DOHH2 (cell line): Measurements from ENCODE around the gene TTF1.
"Not testable (repeated sequence)": the region's sequence is repeated elsewhere in the genome, so short reads cannot be mapped to it uniquely, and the experiment has no call there.

Source experiments
- H3F3A ChIP-seq: fragments of 200-600 bp; sonication (generic), shearing (Covaris generic); 2 replicates; pipeline ENCODE4 v1.6.0; 2016; ENCODE audit warnings: antibody characterized with exemption, mild to moderate bottlenecking; ENCODE audit not compliant: control insufficient read depth, insufficient read depth
- H3K27ac ChIP-seq: fragments of 200-600 bp; sonication (generic); 2 replicates; pipeline ENCODE4 v1.5.1; 2014; ENCODE audit warnings: low read depth, mild to moderate bottlenecking, low read length, moderate library complexity
- H3K27me3 ChIP-seq: fragments of 200-600 bp; sonication (generic); 2 replicates; pipeline ENCODE4 v1.6.1; 2014; ENCODE audit warnings: mild to moderate bottlenecking, low read length, mixed read lengths; ENCODE audit not compliant: control insufficient read depth
- H3K36me3 ChIP-seq: fragments of 200-600 bp; sonication (generic); 2 replicates; pipeline ENCODE4 v1.6.1; 2014; ENCODE audit warnings: mild to moderate bottlenecking, low read length, moderate library complexity, mixed read lengths; ENCODE audit not compliant: control insufficient read depth
- H3K4me1 ChIP-seq: fragments of 200-600 bp; sonication (generic); 2 replicates; pipeline ENCODE4 v1.6.1; 2014; ENCODE audit warnings: mild to moderate bottlenecking, low read length, mixed read lengths; ENCODE audit not compliant: control insufficient read depth
- H3K4me2 ChIP-seq: fragments of 200-600 bp; sonication (generic); 2 replicates; pipeline ENCODE4 v1.6.0; 2014; ENCODE audit warnings: mild to moderate bottlenecking, low read length, moderate library complexity
- H3K4me3 ChIP-seq: fragments of 200-600 bp; sonication (generic); 2 replicates; pipeline ENCODE4 v1.5.1; 2014; ENCODE audit warnings: mild to moderate bottlenecking, low read length, mixed read lengths
- H3K79me2 ChIP-seq: fragments of 200-600 bp; sonication (generic); 2 replicates; pipeline ENCODE4 v1.6.1; 2014; ENCODE audit warnings: mild to moderate bottlenecking, low read length, mixed read lengths; ENCODE audit not compliant: control insufficient read depth
- H3K9me2 ChIP-seq: fragments of 200-600 bp; sonication (generic); replicated peaks from 2 replicates; pipeline ENCODE4 v1.6.1; 2014; ENCODE audit warnings: mild to moderate bottlenecking, low read length, mixed read lengths; ENCODE audit not compliant: control insufficient read depth
- H3K9me3 ChIP-seq: fragments of 200-600 bp; sonication (generic); 2 replicates; pipeline ENCODE4 v1.6.1; 2014; ENCODE audit warnings: antibody characterized with exemption, low read length, mixed read lengths; ENCODE audit not compliant: control insufficient read depth, insufficient read depth
- H4K20me1 ChIP-seq: fragments of 200-600 bp; sonication (generic); 2 replicates; pipeline ENCODE4 v1.6.0; 2014; ENCODE audit warnings: low read depth, mild to moderate bottlenecking, antibody characterized with exemption, low read length, moderate library complexity; ENCODE audit not compliant: control insufficient read depth, insufficient read depth
- EZH2phosphoT487 ChIP-seq: fragments of 200-600 bp; sonication (generic); IDR thresholded peaks from 2 replicates; pipeline ENCODE4 v1.6.1; 2017; ENCODE audit warnings: borderline replicate concordance, mild to moderate bottlenecking, antibody characterized with exemption, low read length, moderate library complexity, mixed read lengths
- TF ChIP-seq, protein P1 (sequence below): fragments of 200-600 bp; sonication (generic); IDR thresholded peaks from one replicate; pipeline ENCODE4 v1.5.1; 2014; ENCODE audit warnings: antibody characterized with exemption, mild to moderate bottlenecking, low read depth, low read length; ENCODE audit not compliant: poor library complexity, severe bottlenecking

Gene TTF1

GRCh38 chr9:132377769-132378168 lies 28.9 kb downstream of the TTF1 start:
- not testable (repeated sequence) for H3K9me3 ChIP-seq
- peaks cover 72% of the 10 kb centered on the region for H3K36me3 ChIP-seq

GRCh38 chr9:132372177-132373095 lies 34.2 kb downstream of the TTF1 start:
- Histone ChIP-seq H3K4me1 (peaks cover 31% of the 10 kb centered on the region), H3K79me2 (no peaks in the 10 kb centered on the region), H3K27ac (no peak overlapping the region), H3K27me3 (no peaks in the 10 kb centered on the region), H3K36me3 (peaks cover 26% of the 10 kb centered on the region), H4K20me1 (no peaks in the 10 kb centered on the region), H3K4me3 (no peak overlapping the region), H3F3A (peaks cover 5% of the 10 kb centered on the region; the same call in 1 of the 2 replicates), H3K4me2 (peak overlapping the region; percentile 21; the same call in 1 of the 2 replicates), H3K9me2 (no peaks in the 10 kb centered on the region), H3K9me3 (no peaks in the 10 kb centered on the region)
- no peak for TF ChIP-seq EZH2phosphoT487
- TF ChIP-seq, protein P1, sequence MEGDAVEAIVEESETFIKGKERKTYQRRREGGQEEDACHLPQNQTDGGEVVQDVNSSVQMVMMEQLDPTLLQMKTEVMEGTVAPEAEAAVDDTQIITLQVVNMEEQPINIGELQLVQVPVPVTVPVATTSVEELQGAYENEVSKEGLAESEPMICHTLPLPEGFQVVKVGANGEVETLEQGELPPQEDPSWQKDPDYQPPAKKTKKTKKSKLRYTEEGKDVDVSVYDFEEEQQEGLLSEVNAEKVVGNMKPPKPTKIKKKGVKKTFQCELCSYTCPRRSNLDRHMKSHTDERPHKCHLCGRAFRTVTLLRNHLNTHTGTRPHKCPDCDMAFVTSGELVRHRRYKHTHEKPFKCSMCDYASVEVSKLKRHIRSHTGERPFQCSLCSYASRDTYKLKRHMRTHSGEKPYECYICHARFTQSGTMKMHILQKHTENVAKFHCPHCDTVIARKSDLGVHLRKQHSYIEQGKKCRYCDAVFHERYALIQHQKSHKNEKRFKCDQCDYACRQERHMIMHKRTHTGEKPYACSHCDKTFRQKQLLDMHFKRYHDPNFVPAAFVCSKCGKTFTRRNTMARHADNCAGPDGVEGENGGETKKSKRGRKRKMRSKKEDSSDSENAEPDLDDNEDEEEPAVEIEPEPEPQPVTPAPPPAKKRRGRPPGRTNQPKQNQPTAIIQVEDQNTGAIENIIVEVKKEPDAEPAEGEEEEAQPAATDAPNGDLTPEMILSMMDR: no peak

More at GRCh38 chr9:132377769-132378168, 28.9 kb downstream of the TTF1 start:
- not testable (repeated sequence) for H3K27me3 ChIP-seq, H3K27ac ChIP-seq, H3K9me2 ChIP-seq, H3K4me3 ChIP-seq, H4K20me1 ChIP-seq, H3K4me2 ChIP-seq
- Histone ChIP-seq H3K79me2 (peaks cover 14% of the 10 kb centered on the region), H3K4me1 (peaks cover 54% of the 10 kb centered on the region), H3F3A (peaks cover 18% of the 10 kb centered on the region)

GRCh38 chr9:132370592-132370991 lies 36.0 kb downstream of the TTF1 start:
- Histone ChIP-seq H3K79me2 (no peaks in the 10 kb centered on the region), H3K27ac (no peak overlapping the region), H3K4me1 (peaks cover 43% of the 10 kb centered on the region), H4K20me1 (no peaks in the 10 kb centered on the region), H3K9me2 (no peaks in the 10 kb centered on the region), H3K4me2 (no peak overlapping the region), H3K36me3 (peaks cover 7% of the 10 kb centered on the region), H3K4me3 (no peak overlapping the region), H3F3A (peaks cover 10% of the 10 kb centered on the region; the same call in 1 of the 2 replicates), H3K27me3 (no peaks in the 10 kb centered on the region), H3K9me3 (no peaks in the 10 kb centered on the region)
- TF ChIP-seq, protein P1: no peak
- no peak for TF ChIP-seq EZH2phosphoT487

DNA sequence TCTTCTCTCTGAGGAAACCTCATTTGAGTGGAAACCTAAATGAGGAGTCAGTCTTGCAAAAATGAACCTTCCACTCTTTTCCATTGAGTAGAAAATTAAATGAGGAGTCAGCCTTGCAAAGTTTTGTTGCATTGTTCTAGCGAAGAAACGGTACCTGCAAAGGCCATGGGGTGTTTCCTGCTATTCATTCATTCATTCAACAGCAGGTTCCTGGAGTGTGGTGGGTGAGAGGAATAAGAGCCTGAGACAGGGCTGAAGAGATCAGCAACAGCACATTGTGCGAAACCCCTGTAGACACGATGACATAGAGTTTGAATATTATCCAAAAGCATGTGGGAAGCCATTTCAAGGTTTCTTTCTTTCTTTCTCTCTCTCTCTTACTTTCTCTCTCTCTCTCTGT lies 37.2 kb downstream of the TTF1 start:
- Histone ChIP-seq H3K9me2 (no peaks in the 10 kb centered on the region), H3K36me3 (peaks cover under 1% of the 10 kb centered on the region), H3K4me3 (no peak overlapping the region), H3K4me1 (peaks cover 42% of the 10 kb centered on the region), H3K27me3 (no peaks in the 10 kb centered on the region), H3K4me2 (no peak overlapping the region), H3K9me3 (no peaks in the 10 kb centered on the region), H3K27ac (no peak overlapping the region), H3K79me2 (no peaks in the 10 kb centered on the region), H4K20me1 (no peaks in the 10 kb centered on the region), H3F3A (peaks cover 7% of the 10 kb centered on the region; the same call in 1 of the 2 replicates)
- TF ChIP-seq EZH2phosphoT487: no peak
- TF ChIP-seq, protein P1: no peak
